ENCODE data around the gene CACNA2D2.

CACNA2D2 gene

GRCh38 chr3:50486219-50486888 is 17.1 kb downstream of the CACNA2D2 start:
- DNase-seq (ENCODE audit: extremely low read depth, low read depth), result no peak
- no peak for TF ChIP-seq CTCF (IDR thresholded peaks at IDR 0.05; ENCODE audit: low read depth, low read length, missing control alignments)

GRCh38 chr3:50484722-50485121 is 18.7 kb downstream of the CACNA2D2 start:
- H3K4me3 ChIP-seq (replicated peaks; ENCODE audit: low read depth, low read length), result no peak overlapping the region
- no peak for DNase-seq (ENCODE audit: extremely low read depth, low read depth)
- no peak for TF ChIP-seq CTCF (IDR thresholded peaks at IDR 0.05; ENCODE audit: low read depth, low read length, missing control alignments)

More at GRCh38 chr3:50486219-50486888, 17.1 kb downstream of the CACNA2D2 start:
- no peak overlapping the region for H3K4me3 ChIP-seq (replicated peaks; ENCODE audit: low read depth, low read length)

- no peak overlapping the region for H3K4me3 ChIP-seq (replicated peaks; ENCODE audit: low read depth, low read length)
- TF ChIP-seq CTCF (IDR thresholded peaks at IDR 0.05; ENCODE audit: low read depth, low read length, missing control alignments), result no peak
- DNase-seq (ENCODE audit: extremely low read depth, low read depth), result no peak
Measured at GRCh38 chr3:50483374-50483773, 20.1 kb downstream of the CACNA2D2 start.

GRCh38 chr3:50481992-50482391 is 21.4 kb downstream of the CACNA2D2 start:
- no peak overlapping the region for H3K4me3 ChIP-seq (replicated peaks; ENCODE audit: low read depth, low read length)
- no peak for TF ChIP-seq CTCF (IDR thresholded peaks at IDR 0.05; ENCODE audit: low read depth, low read length, missing control alignments)
- DNase-seq (ENCODE audit: extremely low read depth, low read depth), result no peak

GRCh38 chr3:50480471-50480870 is 23.0 kb downstream of the CACNA2D2 start:
- no peak for TF ChIP-seq CTCF (IDR thresholded peaks at IDR 0.05; ENCODE audit: low read depth, low read length, missing control alignments)
- no peak for DNase-seq (ENCODE audit: extremely low read depth, low read depth)
- H3K4me3 ChIP-seq (replicated peaks; ENCODE audit: low read depth, low read length), result no peak overlapping the region

- no peak for DNase-seq (ENCODE audit: extremely low read depth, low read depth)
- no peak overlapping the region for H3K4me3 ChIP-seq (replicated peaks; ENCODE audit: low read depth, low read length)
- no peak for TF ChIP-seq CTCF (IDR thresholded peaks at IDR 0.05; ENCODE audit: low read depth, low read length, missing control alignments)
Measured at GRCh38 chr3:50479523-50479922, 23.9 kb downstream of the CACNA2D2 start.
